ENCODE data around the gene SMOC2. TPM values are rescaled to one million over a fixed set of nuclear protein-coding genes. Genes with fewer than 3 reads are reported as not detected.

The SMOC2 gene
- total RNA-seq, 1 donor from 2014 or later = 12.6 TPM

- ATAC-seq (no peak), DNase-seq (no peak)
- intact Hi-C loops (cut with DNase I) = no loop called here
- Histone ChIP-seq H3K27me3 (ENCODE audit: low read depth) (no peaks in the 10 kb centered on the region), H3K27ac (no peak overlapping the region), H3K4me1 (no peaks in the 10 kb centered on the region), H3K4me3 (no peak overlapping the region), H3K36me3 (no peaks in the 10 kb centered on the region), H3K9me3 (no peaks in the 10 kb centered on the region)
- TF ChIP-seq CTCF (IDR thresholded peaks at IDR 0.05) = no peak
Measured at GRCh38 chr6:168666699-168667427, 225.9 kb downstream of the SMOC2 start.

DNA sequence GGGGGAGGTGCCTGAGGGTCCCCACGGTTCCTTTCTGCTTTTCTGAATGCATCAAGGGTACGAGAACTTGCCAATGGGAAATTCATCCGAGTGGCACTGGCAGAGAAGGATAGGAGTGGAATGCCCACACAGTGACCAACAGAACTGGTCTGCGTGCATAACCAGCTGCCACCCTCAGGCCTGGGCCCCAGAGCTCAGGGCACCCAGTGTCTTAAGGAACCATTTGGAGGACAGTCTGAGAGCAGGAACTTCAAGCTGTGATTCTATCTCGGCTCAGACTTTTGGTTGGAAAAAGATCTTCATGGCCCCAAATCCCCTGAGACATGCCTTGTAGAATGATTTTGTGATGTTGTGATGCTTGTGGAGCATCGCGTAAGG, 226.4 kb downstream of the SMOC2 start:
- Histone ChIP-seq H3K36me3 (no peaks in the 10 kb centered on the region), H3K4me1 (no peaks in the 10 kb centered on the region), H3K27me3 (ENCODE audit: low read depth) (no peaks in the 10 kb centered on the region), H3K4me3 (no peak overlapping the region), H3K9me3 (no peaks in the 10 kb centered on the region), H3K27ac (no peak overlapping the region)
- ATAC-seq (no peak), DNase-seq (no peak)
- intact Hi-C loops (cut with DNase I) = no loop called here
- TF ChIP-seq CTCF (IDR thresholded peaks at IDR 0.05) = no peak

DNA sequence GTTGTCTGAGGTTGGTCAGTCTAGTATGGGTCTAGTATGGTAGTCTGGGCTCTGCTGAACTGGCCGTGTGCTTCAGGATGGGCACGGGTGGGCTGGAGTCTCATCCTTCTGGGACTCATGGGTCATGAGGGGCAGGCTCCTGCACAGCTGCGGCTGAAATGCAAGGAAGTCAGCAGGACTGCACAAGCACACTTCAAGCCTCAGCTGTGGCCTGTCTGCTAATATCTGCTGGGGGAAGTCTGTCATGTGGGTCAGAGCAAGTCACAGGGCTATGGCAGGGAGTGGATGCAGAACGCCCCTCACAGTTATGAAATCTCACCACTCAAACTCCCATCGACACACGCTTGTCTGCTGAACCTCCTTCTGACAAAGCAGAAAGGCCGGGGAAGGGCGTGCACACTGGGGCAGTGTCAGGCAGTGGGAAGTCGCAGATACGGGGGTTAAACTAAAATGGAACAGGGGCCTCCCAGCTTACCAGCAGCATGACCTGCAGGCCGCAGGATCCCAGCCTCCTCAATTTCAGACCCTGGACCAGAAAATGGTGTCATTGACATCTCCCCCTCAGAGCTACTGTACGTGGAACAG, 229.5 kb downstream of the SMOC2 start:
- Histone ChIP-seq H3K4me1 (no peaks in the 10 kb centered on the region), H3K4me3 (no peak overlapping the region), H3K36me3 (no peaks in the 10 kb centered on the region), H3K9me3 (no peaks in the 10 kb centered on the region), H3K27ac (no peak overlapping the region), H3K27me3 (ENCODE audit: low read depth) (no peaks in the 10 kb centered on the region)
- no peak for DNase-seq
- TF ChIP-seq CTCF (IDR thresholded peaks at IDR 0.05) = no peak
- ATAC-seq = no peak
- intact Hi-C loops (cut with DNase I) = no loop called here

DNA sequence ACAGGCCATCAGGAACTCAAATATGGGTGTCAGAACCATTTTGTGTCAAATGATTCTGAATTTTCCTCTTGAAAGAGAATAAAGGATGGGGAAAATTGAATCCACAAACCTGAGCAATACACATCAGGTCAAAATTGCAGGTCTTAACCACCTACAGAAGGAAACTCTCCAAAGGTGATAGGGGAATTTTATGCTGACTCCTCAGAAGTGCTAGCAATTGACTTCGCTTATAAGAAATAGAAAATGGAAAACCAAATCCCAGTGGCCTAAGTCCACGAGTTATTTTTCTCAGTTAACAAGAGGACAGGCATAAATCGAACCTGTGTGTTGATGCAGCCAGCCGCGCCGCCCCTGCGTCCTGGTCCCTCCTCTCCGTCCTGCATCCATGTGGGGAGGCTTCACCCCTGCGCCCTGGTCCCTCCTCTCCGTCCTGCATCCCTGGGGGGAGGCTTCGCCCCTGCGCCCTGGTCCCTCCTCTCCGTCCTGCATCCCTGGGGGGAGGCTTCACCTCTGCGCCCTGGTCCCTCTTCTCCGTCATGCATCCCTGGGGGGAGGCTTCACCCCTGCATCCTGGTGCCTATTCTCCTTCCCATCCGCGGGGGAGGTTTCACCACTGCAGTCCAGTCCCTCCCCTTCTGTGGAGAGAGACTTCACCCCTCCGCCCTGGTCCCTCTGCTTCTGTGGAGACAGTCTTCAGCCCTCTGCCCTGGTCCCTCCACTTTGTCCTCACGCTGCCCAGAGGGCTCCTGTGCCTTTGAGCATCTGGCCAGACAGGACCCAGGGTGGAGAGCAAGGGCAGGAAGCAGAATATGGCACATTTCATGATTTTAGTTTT, 230.3 kb downstream of the SMOC2 start:
- intact Hi-C loops (cut with DNase I) = no loop called here
- no peak for DNase-seq
- no peak for TF ChIP-seq CTCF (IDR thresholded peaks at IDR 0.05)

GRCh38 chr6:168671863-168672546, 231.0 kb downstream of the SMOC2 start:
- Histone ChIP-seq H3K27me3 (ENCODE audit: low read depth) (no peaks in the 10 kb centered on the region), H3K36me3 (no peaks in the 10 kb centered on the region), H3K9me3 (no peaks in the 10 kb centered on the region), H3K4me3 (no peak overlapping the region), H3K27ac (no peak overlapping the region), H3K4me1 (no peaks in the 10 kb centered on the region)
- no peak for TF ChIP-seq CTCF (IDR thresholded peaks at IDR 0.05)
- ATAC-seq (no peak), DNase-seq (no peak)
- intact Hi-C loops (cut with DNase I) = no loop called here

More for the DNA sequence above, 230.3 kb downstream of the SMOC2 start:
- Histone ChIP-seq H3K4me1 (no peaks in the 10 kb centered on the region), H3K27ac (no peak overlapping the region), H3K36me3 (no peaks in the 10 kb centered on the region), H3K4me3 (no peak overlapping the region), H3K27me3 (ENCODE audit: low read depth) (no peaks in the 10 kb centered on the region), H3K9me3 (no peaks in the 10 kb centered on the region)
- no peak for ATAC-seq

Measured in lower lobe of right lung (tissue), 2 donors.